Left lung (tissue), 10 donors: ENCODE results near the gene CREBRF. TPM values are rescaled to one million over a fixed set of nuclear protein-coding genes. Genes with fewer than 3 reads are reported as not detected.

Experiments
- ATAC-seq: fragments of 200-7000 bp; cut with Tn5 transposase; one replicate; pipeline ENCODE4 v1.9.1; 2020; ENCODE audit warnings: moderate library complexity
- DNase-seq, 4 donors: peaks; one replicate each; pipeline ENCODE4 v3.0.0-alpha.2; 2013 to 2020
- H3K27ac ChIP-seq, 2 donors: fragments of 200-600 bp; sonication (generic) in 1 of 2; one replicate each; pipeline versions ENCODE4 v1.5.0 to v1.8.0; 2020 to 2021
- H3K27me3 ChIP-seq, 2 donors: fragments of 200-600 bp; sonication (generic) in 1 of 2; one replicate each; pipeline versions ENCODE4 v1.5.0 to v1.8.0; 2020 to 2021
- H3K36me3 ChIP-seq, 2 donors: fragments of 200-600 bp; sonication (generic) in 1 of 2; one replicate each; pipeline versions ENCODE4 v1.5.0 to v1.8.0; 2020 to 2021
- H3K4me1 ChIP-seq, 2 donors: fragments of 200-600 bp; one replicate each; pipeline ENCODE4 v1.8.0; 2021
- H3K4me3 ChIP-seq, 2 donors: fragments of 200-600 bp; sonication (generic) in 1 of 2; one replicate each; pipeline versions ENCODE4 v1.5.0 to v1.8.0; 2020 to 2021; ENCODE audit warnings: mild to moderate bottlenecking in 1 of 2
- H3K9me3 ChIP-seq, 2 donors: fragments of 200-600 bp; sonication (generic) in 1 of 2; one replicate each; pipeline versions ENCODE4 v1.5.0 to v1.8.0; 2020 to 2021
- CTCF ChIP-seq, 2 donors: fragments of 200-600 bp; sonication (generic) in 1 of 2; IDR thresholded peaks; one replicate each; pipeline versions ENCODE4 v1.5.0 to v1.8.0; 2021; ENCODE audit warnings: antibody characterized with exemption in 2 of 2
- intact Hi-C, 2 donors: fragments of 100-400 bp; cut with DNase I; formaldehyde crosslinking; loops; one replicate each; pipeline versions ENCODE4 v1.11.2 to v1.14.2; 2022
- polyA plus RNA-seq, 6 donors: library from polyadenylated mRNA; unstranded; fragments of 120-200 nt; gene quantifications; one replicate each; pipeline ENCODE4 v1.2.1, GENCODE V29; 2013; ENCODE audit not compliant: insufficient read length in 6 of 6
- total RNA-seq, 2 donors: library from RNA; stranded (reverse); fragmentation: NEBNext Ultra II Directional; extraction: Animal tissue kit (Norgen Biotek cat#: 25700); gene quantifications; one replicate each; pipeline ENCODE4 v1.2.1, GENCODE V29; 2021
- donor health status: DM: no; HTN: yes; CAD: no.
- donor health status: DM: no; HTN: no; CAD: no.

The CREBRF gene
- total and polyA plus RNA-seq, 8 donors, result 14.7 to 34.4 (median 20.3) TPM

- H3K4me1 ChIP-seq, result peaks cover 15 to 37% of the 10 kb centered on the region in 2 donors
- H3K27ac ChIP-seq, result peak overlapping the region; percentile 85 to 91
- H3K36me3 ChIP-seq, result peaks cover 0 to 9% of the 10 kb centered on the region in 2 donors
- peak; percentile 76 for ATAC-seq
- peak overlapping the region in 1 of 2 donors; percentile 6 for H3K4me3 ChIP-seq
- intact Hi-C loops, result no loop called here
- TF ChIP-seq CTCF (IDR thresholded peaks at IDR 0.05), result no peak
- no peaks in the 10 kb centered on the region for H3K9me3 ChIP-seq
- peak in 1 of 4 donors; percentile 48 for DNase-seq
- H3K27me3 ChIP-seq, result no peaks in the 10 kb centered on the region
Measured at GRCh38 chr5:173035904-173036707, 20.0 kb upstream of the CREBRF start.

GRCh38 chr5:173039188-173039587 lies 17.0 kb upstream of the CREBRF start:
- Histone ChIP-seq H3K27me3 (no peaks in the 10 kb centered on the region), H3K9me3 (no peaks in the 10 kb centered on the region), H3K4me3 (no peak overlapping the region), H3K36me3 (peaks cover 0 to 9% of the 10 kb centered on the region in 2 donors), H3K4me1 (peaks cover 15 to 28% of the 10 kb centered on the region in 2 donors), H3K27ac (no peak overlapping the region)
- intact Hi-C loops, result no loop called here
- ATAC-seq (no peak), DNase-seq (no peak)
- TF ChIP-seq CTCF (IDR thresholded peaks at IDR 0.05), result no peak

- intact Hi-C loops, result no loop called here
Measured at GRCh38 chr5:173039964-173040363, 16.2 kb upstream of the CREBRF start.

GRCh38 chr5:173041881-173042762 lies 14.0 kb upstream of the CREBRF start:
- no peaks in the 10 kb centered on the region for H3K9me3 ChIP-seq
- intact Hi-C loops, result no loop called here
- DNase-seq, result no peak

More at GRCh38 chr5:173039964-173040363, 16.2 kb upstream of the CREBRF start:
- H3K4me1 ChIP-seq, result peaks cover 15 to 20% of the 10 kb centered on the region in 2 donors
- no peak overlapping the region for H3K4me3 ChIP-seq
- no peaks in the 10 kb centered on the region for H3K27me3 ChIP-seq
- no peak for ATAC-seq
- DNase-seq, result no peak
- H3K9me3 ChIP-seq, result no peaks in the 10 kb centered on the region
- H3K27ac ChIP-seq, result no peak overlapping the region
- H3K36me3 ChIP-seq, result peaks cover 0 to 2% of the 10 kb centered on the region in 2 donors
- no peak for TF ChIP-seq CTCF (IDR thresholded peaks at IDR 0.05)

More at GRCh38 chr5:173041881-173042762, 14.0 kb upstream of the CREBRF start:
- Histone ChIP-seq H3K36me3 (no peaks in the 10 kb centered on the region), H3K27ac (no peak overlapping the region), H3K4me3 (no peak overlapping the region), H3K27me3 (no peaks in the 10 kb centered on the region), H3K4me1 (no peaks in the 10 kb centered on the region)
- no peak for TF ChIP-seq CTCF (IDR thresholded peaks at IDR 0.05)
- no peak for ATAC-seq
